HG03108 (cell line): ENCODE measurements around the gene KIRREL3.
"Not testable (repeated sequence)": the region's sequence is repeated elsewhere in the genome, so short reads cannot be mapped to it uniquely, and the experiment has no call there.

ENCODE experiments used
- ATAC-seq: cut with Tn5 transposase; IDR thresholded peaks from one replicate; pipeline ENCODE4 v1.9.1; 2021; ENCODE audit warnings: moderate library complexity; ENCODE audit not compliant: unreplicated experiment

The KIRREL3 gene

GRCh38 chr11:126394634-126395072 lies 605.9 kb downstream of the KIRREL3 start:
- ATAC-seq = not testable (repeated sequence)

GRCh38 chr11:126394036-126394435 lies 606.5 kb downstream of the KIRREL3 start:
- no peak for ATAC-seq

- no peak for ATAC-seq
Measured at GRCh38 chr11:126393143-126393542, 607.4 kb downstream of the KIRREL3 start.

- ATAC-seq = peak; percentile 29
Measured at GRCh38 chr11:126392633-126393013, 607.9 kb downstream of the KIRREL3 start.

GRCh38 chr11:126391970-126392632 lies 608.5 kb downstream of the KIRREL3 start:
- ATAC-seq = peak; percentile 84

GRCh38 chr11:126391286-126391954 lies 609.1 kb downstream of the KIRREL3 start:
- no peak for ATAC-seq

- no peak for ATAC-seq
Measured at GRCh38 chr11:126390272-126390867, 610.2 kb downstream of the KIRREL3 start.

GRCh38 chr11:126387857-126388256 lies 612.7 kb downstream of the KIRREL3 start:
- no peak for ATAC-seq

- ATAC-seq = not testable (repeated sequence)
Measured at GRCh38 chr11:126386729-126387071, 613.9 kb downstream of the KIRREL3 start.

- no peak for ATAC-seq
Measured at GRCh38 chr11:126385991-126386728, 614.4 kb downstream of the KIRREL3 start.

GRCh38 chr11:126384449-126385070 lies 616.0 kb downstream of the KIRREL3 start:
- no peak for ATAC-seq

- ATAC-seq = no peak
Measured at GRCh38 chr11:126383339-126384335, 616.9 kb downstream of the KIRREL3 start.

- ATAC-seq = not testable (repeated sequence)
Measured at GRCh38 chr11:126382641-126383040, 617.9 kb downstream of the KIRREL3 start.

- not testable (repeated sequence) for ATAC-seq
Measured at GRCh38 chr11:126381960-126382359, 618.6 kb downstream of the KIRREL3 start.

GRCh38 chr11:126380909-126381308 lies 619.7 kb downstream of the KIRREL3 start:
- no peak for ATAC-seq

- ATAC-seq = no peak
Measured at GRCh38 chr11:126378763-126379162, 621.8 kb downstream of the KIRREL3 start.

- ATAC-seq = no peak
Measured at GRCh38 chr11:126375726-126376125, 624.8 kb downstream of the KIRREL3 start.

GRCh38 chr11:126374562-126375300 lies 625.8 kb downstream of the KIRREL3 start:
- ATAC-seq = not testable (repeated sequence)
